ENCODE measurements around the gene CNDP2. TPM values are rescaled to one million over a fixed set of nuclear protein-coding genes. Genes with fewer than 3 reads are reported as not detected.
"Not testable (repeated sequence)": the region's sequence is repeated elsewhere in the genome, so short reads cannot be mapped to it uniquely, and the experiment has no call there.

The CNDP2 gene
- total RNA-seq, 1 experiment from 2014 or later: 62.8 TPM

GRCh38 chr18:74500372-74500771, 4.2 kb downstream of the CNDP2 start:
- DNase-seq (ENCODE audit: low read depth): no peak

GRCh38 chr18:74500774-74501173, 4.6 kb downstream of the CNDP2 start:
- DNase-seq (ENCODE audit: low read depth): not testable (repeated sequence)

GRCh38 chr18:74501386-74501785, 5.2 kb downstream of the CNDP2 start:
- no peak for DNase-seq (ENCODE audit: low read depth)

- no peak for DNase-seq (ENCODE audit: low read depth)
These were observed 7.0 kb downstream of the CNDP2 start for GRCh38 chr18:74503137-74503536.

GRCh38 chr18:74505776-74506175, 9.6 kb downstream of the CNDP2 start:
- DNase-seq (ENCODE audit: low read depth): no peak

- DNase-seq (ENCODE audit: low read depth): no peak
These were observed 10.4 kb downstream of the CNDP2 start for GRCh38 chr18:74506448-74507084.

- no peak for DNase-seq (ENCODE audit: low read depth)
These were observed 11.1 kb downstream of the CNDP2 start for GRCh38 chr18:74507097-74507881.

GRCh38 chr18:74507927-74508326, 11.8 kb downstream of the CNDP2 start:
- no peak for DNase-seq (ENCODE audit: low read depth)

GRCh38 chr18:74508366-74508765, 12.2 kb downstream of the CNDP2 start:
- no peak for DNase-seq (ENCODE audit: low read depth)

- no peak for DNase-seq (ENCODE audit: low read depth)
These were observed 12.7 kb downstream of the CNDP2 start for GRCh38 chr18:74508821-74509225.

GRCh38 chr18:74509856-74510769, 13.9 kb downstream of the CNDP2 start:
- no peak for DNase-seq (ENCODE audit: low read depth)

- DNase-seq (ENCODE audit: low read depth): no peak
These were observed 14.6 kb downstream of the CNDP2 start for GRCh38 chr18:74510770-74511095.

- DNase-seq (ENCODE audit: low read depth): no peak
These were observed 15.7 kb downstream of the CNDP2 start for GRCh38 chr18:74511823-74512222.

- no peak for DNase-seq (ENCODE audit: low read depth)
These were observed 16.3 kb downstream of the CNDP2 start for GRCh38 chr18:74512321-74513053.

- no peak for DNase-seq (ENCODE audit: low read depth)
These were observed 17.2 kb downstream of the CNDP2 start for GRCh38 chr18:74513149-74513882.

- no peak for DNase-seq (ENCODE audit: low read depth)
These were observed 17.7 kb downstream of the CNDP2 start for GRCh38 chr18:74513883-74514205.

- DNase-seq (ENCODE audit: low read depth): no peak
These were observed 18.8 kb downstream of the CNDP2 start for GRCh38 chr18:74514860-74515495.

- no peak for DNase-seq (ENCODE audit: low read depth)
These were observed 19.6 kb downstream of the CNDP2 start for GRCh38 chr18:74515620-74516231.

GRCh38 chr18:74516271-74517235, 20.4 kb downstream of the CNDP2 start:
- no peak for DNase-seq (ENCODE audit: low read depth)

All from LHCN-M2 (cell line).